Measurements from ENCODE around the gene CHPT1. TPM values are rescaled to one million over a fixed set of nuclear protein-coding genes. Genes with fewer than 3 reads are reported as not detected.

Gene CHPT1
- total and polyA plus RNA-seq, 2 experiments from 2014 or later: 22.2 to 23.0 TPM

GRCh38 chr12:101663298-101663697, 34.1 kb upstream of the CHPT1 start:
- Histone ChIP-seq H3K27me3 (ENCODE audit: insufficient read depth) (no peaks in the 10 kb centered on the region), H3K27ac (ENCODE audit: low read depth) (no peak overlapping the region), H3K79me2 (replicated peaks; ENCODE audit: insufficient read depth) (no peaks in the 10 kb centered on the region), H3K4me1 (ENCODE audit: insufficient read depth) (peaks cover 20% of the 10 kb centered on the region), H3F3A (replicated peaks; ENCODE audit: low read depth) (no peaks in the 10 kb centered on the region), H2AFZ (no peak overlapping the region), H3K4me3 (no peak overlapping the region), H3K36me3 (ENCODE audit: insufficient read depth) (no peaks in the 10 kb centered on the region), H3K9me2 (ENCODE audit: insufficient read depth) (no peaks in the 10 kb centered on the region), H3K4me2 (no peak overlapping the region), H4K20me1 (replicated peaks; ENCODE audit: insufficient read depth) (no peaks in the 10 kb centered on the region)
- TF ChIP-seq EZH2 (IDR thresholded peaks at IDR 0.05; ENCODE audit: low read depth, unreplicated experiment): no peak
- no peak for TF ChIP-seq ZNF462 (CRISPR knock-in tag; IDR thresholded peaks at IDR 0.05)
- TF ChIP-seq ETS1 (IDR thresholded peaks at IDR 0.05): no peak
- no peak for TF ChIP-seq JUNB (IDR thresholded peaks at IDR 0.05; ENCODE audit: unreplicated experiment)
- no peak for TF ChIP-seq NANOG (IDR thresholded peaks at IDR 0.05; ENCODE audit: borderline replicate concordance)
- peak in 1 of 2 experiments; percentile 57; a peak in 2 of 4 replicates for TF ChIP-seq CTCF (conservative IDR thresholded peaks at IDR 0.05; ENCODE audit: low read depth in 2 of 2)
- no peaks in the 10 kb centered on the region for H3K9me3 Mint-ChIP-seq
- H3K4me1 Mint-ChIP-seq: peaks cover 30% of the 10 kb centered on the region
- ATAC-seq: no peak
- H3K27me3 Mint-ChIP-seq (ENCODE audit: insufficient read depth, low read depth, poor library complexity): peaks cover 3% of the 10 kb centered on the region
- DNase-seq (ENCODE audit: low spot score): no peak
- H3K36me3 Mint-ChIP-seq (ENCODE audit: low read depth): no peaks in the 10 kb centered on the region
- H3K27ac Mint-ChIP-seq: no peak overlapping the region
- no peak overlapping the region for H3K4me3 Mint-ChIP-seq
